HCT116 (cell line): Measurements from ENCODE around the gene JPH3.

ENCODE experiments used
- CEBPB ChIP-seq: IDR thresholded peaks from 2 replicates; pipeline ENCODE4 v1.6.1; 2012; ENCODE audit warnings: low read depth
- CTCF ChIP-seq, 3 experiments: fragments of 200-600 bp in 1 of 3; sonication (generic) in 1 of 3; IDR thresholded peaks in 2 of 3; conservative IDR thresholded peaks in 1 of 3; 2 replicates each; pipeline ENCODE4 v1.5.1; 2012 to 2017; ENCODE audit warnings: low read depth in 2 of 3, low read length in 2 of 3, antibody characterized with exemption in 1 of 3, borderline replicate concordance in 1 of 3, control low read depth in 1 of 3, mild to moderate bottlenecking in 1 of 3, mixed read lengths in 1 of 3, mixed run types in 1 of 3, moderate library complexity in 1 of 3; ENCODE audit not compliant: insufficient read depth in 1 of 3
- SP1 ChIP-seq: IDR thresholded peaks from 2 replicates; pipeline ENCODE4 v1.6.1; 2012; ENCODE audit warnings: low read depth
- TCF7L2 ChIP-seq: IDR thresholded peaks from 2 replicates; pipeline ENCODE4 v1.7.0; 2011; ENCODE audit warnings: borderline replicate concordance, inconsistent platforms; ENCODE audit not compliant: insufficient read depth, insufficient read length; ENCODE audit errors: extremely low read depth
- ZNF274 ChIP-seq: fragments of 200-500 bp; sonication (Bioruptor generic); IDR thresholded peaks from 2 replicates; pipeline ENCODE4 v1.6.1; 2014; ENCODE audit warnings: mild to moderate bottlenecking, low read depth, low read length, inconsistent platforms

DNA sequence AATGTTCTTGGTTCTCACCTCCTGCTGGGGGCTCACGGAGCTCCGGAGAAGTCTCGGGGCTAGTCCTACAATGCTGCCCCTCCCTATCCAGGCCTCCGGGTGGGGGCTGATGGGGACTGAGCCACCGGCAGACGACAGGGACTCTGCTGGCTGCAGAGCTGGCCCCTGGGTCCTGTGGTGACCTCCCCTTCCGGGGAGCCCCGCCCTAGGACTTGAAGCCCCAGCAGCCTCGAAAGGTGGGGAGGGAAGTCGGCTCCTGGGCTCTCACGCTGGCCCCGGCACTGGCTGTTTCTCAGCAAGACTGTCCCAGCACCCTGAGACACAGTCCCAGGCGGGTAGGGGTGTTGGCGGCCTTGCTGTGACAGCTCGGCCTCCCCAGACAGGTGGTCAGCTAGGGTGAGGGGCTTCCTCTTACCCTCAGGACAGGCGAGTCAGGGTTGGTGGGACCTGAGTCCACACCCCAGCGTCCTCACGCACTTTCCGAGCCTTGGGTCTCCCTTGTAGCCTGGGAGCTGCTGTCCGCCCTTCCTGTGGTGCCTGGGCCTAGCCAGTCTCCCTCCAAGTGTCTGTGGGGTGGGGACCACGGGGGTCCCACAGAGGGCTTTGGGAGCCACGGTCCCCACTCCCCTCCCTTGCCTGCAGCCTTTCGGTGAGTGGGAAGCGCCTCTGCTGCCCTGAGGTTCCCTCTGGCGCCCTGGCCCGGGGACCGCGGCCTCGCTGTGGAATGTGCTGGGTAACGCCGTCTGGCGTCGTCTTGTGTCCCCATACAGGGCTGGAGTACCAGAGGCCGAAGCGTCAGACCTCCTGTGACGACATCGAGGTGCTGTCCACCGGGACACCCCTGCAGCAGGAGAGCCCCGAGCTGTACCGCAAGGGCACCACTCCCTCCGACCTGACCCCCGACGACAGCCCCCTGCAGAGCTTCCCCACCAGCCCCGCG, 86.8 kb downstream of the JPH3 start:
- TF ChIP-seq CTCF (IDR thresholded peaks at IDR 0.05 in 2 of 3, conservative IDR thresholded peaks at IDR 0.05 in 1 of 3; ENCODE audit: borderline replicate concordance in 1 of 3, insufficient read depth in 1 of 3, low read depth in 2 of 3, low read length in 2 of 3): no peak
- TF ChIP-seq SP1: no peak
- TF ChIP-seq TCF7L2: no peak
- no peak for TF ChIP-seq CEBPB
- TF ChIP-seq ZNF274: no peak
